GM12874 (cell line): Measurements from ENCODE around the gene HPS4.

Experiments used
- TF ChIP-seq, protein P1 (sequence below): IDR thresholded peaks from 2 replicates; pipeline ENCODE4 v1.5.1; 2011; ENCODE audit warnings: low read depth, mild to moderate bottlenecking, control low read depth, low read length, moderate library complexity; ENCODE audit not compliant: insufficient read depth

Gene HPS4

DNA sequence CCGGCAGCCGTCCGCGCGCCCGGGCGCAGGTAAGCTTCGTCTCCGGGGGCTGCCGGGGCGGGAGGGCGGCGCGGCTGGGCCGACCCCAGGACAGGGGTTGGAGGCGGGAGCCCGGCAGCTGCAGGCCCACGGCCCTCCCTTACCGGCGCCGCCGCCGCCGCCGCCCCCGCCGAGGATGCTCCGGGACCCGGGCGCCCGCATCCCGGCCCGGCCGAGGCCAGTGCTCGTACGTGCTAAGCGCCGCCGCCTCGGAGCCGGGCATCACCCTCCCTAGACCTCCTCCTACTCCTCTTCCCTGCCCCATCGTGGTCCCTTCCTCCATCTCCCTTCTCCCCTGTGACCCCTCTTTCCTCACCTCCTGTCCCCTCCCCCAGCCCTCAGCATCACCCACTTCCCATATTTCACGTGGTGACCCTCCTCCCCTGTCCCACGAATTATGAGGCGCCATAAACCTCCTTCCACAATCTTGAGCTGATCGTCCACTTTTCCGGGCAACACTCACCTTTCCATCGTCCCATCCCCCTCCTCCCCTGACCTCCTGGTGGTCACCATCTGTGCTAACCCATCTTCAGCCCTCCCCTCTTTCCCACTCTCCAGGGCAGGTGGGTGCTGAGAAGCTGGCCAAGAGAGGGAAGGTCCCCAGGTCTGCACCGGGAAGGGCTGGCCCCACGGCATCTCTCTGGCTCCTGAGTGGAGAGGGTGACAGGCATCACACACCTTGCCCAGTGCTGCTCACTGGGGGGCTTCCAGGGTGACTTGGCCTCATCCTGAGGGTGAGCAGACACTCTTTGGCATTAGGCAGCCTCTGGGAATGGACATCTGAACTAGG, 53.9 kb downstream of the HPS4 start:
- TF ChIP-seq, protein P1, sequence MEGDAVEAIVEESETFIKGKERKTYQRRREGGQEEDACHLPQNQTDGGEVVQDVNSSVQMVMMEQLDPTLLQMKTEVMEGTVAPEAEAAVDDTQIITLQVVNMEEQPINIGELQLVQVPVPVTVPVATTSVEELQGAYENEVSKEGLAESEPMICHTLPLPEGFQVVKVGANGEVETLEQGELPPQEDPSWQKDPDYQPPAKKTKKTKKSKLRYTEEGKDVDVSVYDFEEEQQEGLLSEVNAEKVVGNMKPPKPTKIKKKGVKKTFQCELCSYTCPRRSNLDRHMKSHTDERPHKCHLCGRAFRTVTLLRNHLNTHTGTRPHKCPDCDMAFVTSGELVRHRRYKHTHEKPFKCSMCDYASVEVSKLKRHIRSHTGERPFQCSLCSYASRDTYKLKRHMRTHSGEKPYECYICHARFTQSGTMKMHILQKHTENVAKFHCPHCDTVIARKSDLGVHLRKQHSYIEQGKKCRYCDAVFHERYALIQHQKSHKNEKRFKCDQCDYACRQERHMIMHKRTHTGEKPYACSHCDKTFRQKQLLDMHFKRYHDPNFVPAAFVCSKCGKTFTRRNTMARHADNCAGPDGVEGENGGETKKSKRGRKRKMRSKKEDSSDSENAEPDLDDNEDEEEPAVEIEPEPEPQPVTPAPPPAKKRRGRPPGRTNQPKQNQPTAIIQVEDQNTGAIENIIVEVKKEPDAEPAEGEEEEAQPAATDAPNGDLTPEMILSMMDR: no peak

DNA sequence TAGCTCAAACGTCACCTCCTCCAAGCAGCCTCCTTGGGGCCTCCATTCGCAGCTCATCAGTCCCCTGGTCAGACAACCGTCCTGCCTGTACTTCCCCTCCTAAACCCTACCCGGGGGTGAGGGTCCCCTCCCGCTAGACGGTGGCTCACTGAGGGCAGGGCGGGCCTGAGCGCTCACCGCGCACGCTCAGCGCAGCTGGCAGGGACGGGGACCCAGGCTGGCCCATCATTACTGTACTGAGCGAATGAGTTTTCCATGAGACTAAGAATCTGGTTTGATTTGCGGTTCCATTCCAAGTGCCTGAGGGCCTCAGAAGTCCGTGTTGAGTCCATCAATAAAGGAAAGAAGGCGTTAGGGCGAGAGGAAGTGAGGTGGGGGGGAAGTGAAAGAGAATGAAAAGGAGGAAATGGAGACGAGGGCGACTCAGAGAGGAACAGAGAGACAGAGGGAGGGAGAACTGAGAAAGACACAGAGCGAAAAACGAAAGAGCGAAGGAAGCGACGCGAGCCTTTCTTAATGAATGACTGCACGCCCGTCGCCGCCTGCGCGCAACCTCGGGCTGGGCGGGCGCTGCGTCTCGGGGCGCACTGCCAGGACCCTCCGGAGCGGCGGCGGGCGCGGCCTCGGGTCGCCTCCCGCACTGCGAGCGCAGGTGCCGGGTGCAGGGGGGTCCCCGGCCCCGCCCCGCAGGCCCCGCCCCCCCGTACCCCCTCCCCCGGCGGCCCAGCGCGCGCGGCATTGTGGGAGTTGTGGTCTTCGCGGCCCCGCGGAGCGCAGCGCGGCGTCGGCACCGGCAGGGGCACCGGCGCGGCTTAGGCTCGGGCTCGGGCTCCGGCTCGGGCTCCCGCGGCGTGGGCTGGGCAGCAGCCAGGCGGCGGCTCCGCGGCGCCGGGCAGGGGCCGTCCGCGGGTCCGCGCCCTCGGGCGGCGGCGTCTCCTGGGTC, 54.8 kb downstream of the HPS4 start, which contains the start of gene ASPHD2:
ASPHD2 (plus strand) TSS at position 746 of the 943 bp plus-strand sequence. CDS start 4,356 bp downstream, outside the sequence.
- TF ChIP-seq, protein P1: no peak

DNA sequence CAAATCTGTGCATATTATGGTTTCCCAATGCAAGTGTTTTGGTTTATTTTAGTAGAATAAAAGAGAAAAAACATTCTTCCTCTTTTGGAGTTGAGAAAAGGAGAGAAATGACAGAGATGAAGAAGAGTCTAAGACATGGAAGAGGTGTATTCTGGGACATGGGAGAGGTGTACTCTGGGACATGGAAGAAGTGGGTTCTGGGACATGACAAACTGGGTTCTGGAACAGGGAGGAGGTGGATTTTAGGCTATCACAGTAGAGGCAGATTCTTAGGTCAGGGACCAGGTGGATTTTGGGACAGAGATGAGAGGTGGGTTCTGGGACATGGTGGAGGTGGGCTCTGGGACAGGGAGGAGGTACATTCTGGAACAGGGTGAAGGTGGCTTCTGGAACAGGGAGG, 56.7 kb downstream of the HPS4 start:
- TF ChIP-seq, protein P1: no peak

DNA sequence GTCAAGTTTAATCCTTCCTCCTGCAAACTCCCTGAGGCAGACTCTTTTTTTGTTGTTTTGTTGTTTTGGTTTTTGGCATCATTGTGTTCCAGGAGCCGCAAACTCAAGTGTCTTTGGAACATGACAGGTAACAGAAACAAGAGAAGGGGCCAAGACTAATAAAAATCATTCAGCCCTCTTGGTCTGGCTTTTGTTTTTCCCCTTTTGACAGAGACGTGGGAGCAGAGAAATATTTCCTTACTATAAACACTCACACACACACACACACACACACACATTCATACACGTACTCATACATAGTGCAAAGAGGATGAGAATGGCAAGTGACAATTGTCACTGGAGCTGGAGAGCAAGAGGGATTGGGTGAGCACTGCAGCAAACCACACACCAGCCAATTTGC, 65.0 kb downstream of the HPS4 start:
- TF ChIP-seq, protein P1: no peak

DNA sequence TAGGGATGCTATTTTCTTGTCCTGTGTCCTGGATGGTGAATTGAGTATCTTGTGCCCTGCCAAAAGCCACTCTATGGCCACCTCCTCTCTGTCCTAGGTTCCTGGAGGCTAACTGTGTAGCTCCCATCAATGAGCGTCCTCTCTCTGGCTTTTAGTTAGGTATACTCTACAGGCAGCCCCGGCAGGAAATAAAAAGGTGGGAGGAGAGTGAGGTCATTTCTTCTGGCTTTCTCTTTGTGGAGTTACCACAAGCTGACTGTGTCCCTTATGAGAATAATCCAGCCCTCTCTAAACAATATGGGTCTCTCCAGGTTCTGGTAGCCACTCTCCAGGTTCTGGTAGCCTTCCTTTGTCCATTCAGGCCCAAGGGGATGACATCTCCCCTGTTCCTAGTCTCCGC, 66.2 kb downstream of the HPS4 start:
- TF ChIP-seq, protein P1: no peak

DNA sequence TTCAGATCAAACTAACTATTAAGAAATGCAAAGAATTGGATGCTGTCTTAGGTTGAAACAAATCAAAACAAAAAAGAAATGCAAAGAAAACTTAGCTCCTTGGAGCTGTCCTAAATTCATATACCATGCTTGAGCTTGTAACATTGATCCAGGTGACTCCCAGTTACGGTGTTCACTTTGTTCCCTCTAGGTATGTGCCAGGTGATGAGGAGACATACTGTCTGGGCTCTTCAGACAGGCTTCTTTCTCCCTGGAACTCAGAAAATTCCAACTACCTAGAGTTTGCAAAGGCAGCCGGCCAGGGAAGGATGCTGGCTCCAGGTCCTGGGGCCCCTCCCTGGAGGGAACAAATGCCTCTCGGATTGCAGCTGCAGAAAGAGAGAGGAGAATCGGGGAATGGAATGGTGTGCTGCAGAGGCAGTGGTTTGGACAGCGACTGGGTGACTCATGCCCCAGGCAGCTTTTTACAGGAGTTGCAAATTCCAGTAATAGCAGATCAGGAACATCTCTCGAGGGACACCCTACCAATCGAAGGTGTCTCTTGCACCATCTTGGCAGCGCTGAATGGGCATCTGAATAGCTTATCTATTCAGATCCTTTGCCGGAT, 66.8 kb downstream of the HPS4 start:
- TF ChIP-seq, protein P1: no peak

DNA sequence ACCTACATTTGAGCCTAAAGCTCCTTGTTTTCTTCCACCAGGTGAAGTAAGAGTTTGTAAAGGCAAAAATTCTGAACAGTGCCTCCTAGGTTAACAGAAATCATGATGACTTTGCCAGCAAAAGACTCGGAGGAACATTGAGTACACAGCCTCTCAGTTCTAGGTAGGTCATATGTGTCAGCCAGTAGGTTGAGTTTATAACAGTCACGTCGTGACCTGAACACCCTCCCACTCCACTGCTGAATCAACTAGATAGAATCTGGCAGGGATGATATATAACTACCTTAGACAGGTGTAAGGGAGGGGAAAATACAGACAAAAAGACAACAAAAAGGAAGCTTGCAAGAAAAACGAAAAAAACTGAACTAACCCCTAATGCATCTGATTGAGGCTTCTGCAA, 67.3 kb downstream of the HPS4 start:
- TF ChIP-seq, protein P1: no peak
